ENCODE measurements around the gene FBXW12. TPM values are rescaled to one million over a fixed set of nuclear protein-coding genes. Genes with fewer than 3 reads are reported as not detected.
A peak's percentile ranks its signal among the peaks of the same experiment; 100 is the strongest.

FBXW12 gene
- total and polyA plus RNA-seq, 2 experiments from 2014 or later = not detected

DNA sequence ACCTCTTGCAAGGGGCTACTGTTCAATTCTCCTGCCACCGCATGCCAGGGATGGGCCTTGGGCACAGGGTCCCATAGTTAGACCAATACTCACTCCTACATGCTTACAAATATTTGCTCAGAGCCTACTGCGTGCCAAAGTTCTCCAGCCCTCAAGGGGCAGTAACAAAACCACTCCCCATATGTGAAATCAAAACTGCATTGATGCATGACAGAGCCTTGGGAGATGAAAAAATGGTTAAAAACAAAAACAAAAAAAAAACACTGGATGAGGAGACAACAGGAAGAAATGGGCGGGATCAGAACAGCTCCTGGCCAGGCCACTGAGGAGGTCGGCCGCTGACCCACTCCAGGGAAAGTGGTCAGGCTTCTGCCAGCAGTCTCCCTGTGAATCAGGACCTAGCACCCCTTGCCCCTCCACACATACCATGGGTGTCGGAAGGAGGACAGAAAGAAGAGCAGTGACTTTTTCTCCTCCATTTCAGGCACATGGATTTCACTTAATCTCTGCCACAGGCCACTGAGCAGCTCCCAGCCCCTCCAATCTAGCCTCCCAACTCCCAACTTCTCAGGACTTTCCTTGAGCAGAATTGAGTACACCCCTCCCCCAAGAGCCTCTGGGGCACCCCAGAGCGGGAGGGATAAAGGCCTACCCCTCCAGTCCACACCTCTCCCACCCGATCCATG, 55.1 kb downstream of the FBXW12 start:
- no peaks in the 10 kb centered on the region for H3K27me3 ChIP-seq
- H4K20me1 ChIP-seq (ENCODE audit: insufficient read depth, poor library complexity, severe bottlenecking) = peaks cover 49% of the 10 kb centered on the region
- H3K4me3 ChIP-seq = no peak overlapping the region
- no peaks in the 10 kb centered on the region for H3K9me3 ChIP-seq (ENCODE audit: low read depth)
- no peaks in the 10 kb centered on the region for H3K9me2 ChIP-seq (replicated peaks; ENCODE audit: insufficient read depth)
- DNase-seq (ENCODE audit: low spot score) = no peak
- no peaks in the 10 kb centered on the region for H3K36me3 ChIP-seq (replicated peaks; ENCODE audit: insufficient read depth, low read depth)
- H3K27ac ChIP-seq = peak overlapping the region; percentile 96
- H3K4me2 ChIP-seq = peak overlapping the region; percentile 97
- H2AFZ ChIP-seq = no peak overlapping the region
- TF ChIP-seq, protein P1, sequence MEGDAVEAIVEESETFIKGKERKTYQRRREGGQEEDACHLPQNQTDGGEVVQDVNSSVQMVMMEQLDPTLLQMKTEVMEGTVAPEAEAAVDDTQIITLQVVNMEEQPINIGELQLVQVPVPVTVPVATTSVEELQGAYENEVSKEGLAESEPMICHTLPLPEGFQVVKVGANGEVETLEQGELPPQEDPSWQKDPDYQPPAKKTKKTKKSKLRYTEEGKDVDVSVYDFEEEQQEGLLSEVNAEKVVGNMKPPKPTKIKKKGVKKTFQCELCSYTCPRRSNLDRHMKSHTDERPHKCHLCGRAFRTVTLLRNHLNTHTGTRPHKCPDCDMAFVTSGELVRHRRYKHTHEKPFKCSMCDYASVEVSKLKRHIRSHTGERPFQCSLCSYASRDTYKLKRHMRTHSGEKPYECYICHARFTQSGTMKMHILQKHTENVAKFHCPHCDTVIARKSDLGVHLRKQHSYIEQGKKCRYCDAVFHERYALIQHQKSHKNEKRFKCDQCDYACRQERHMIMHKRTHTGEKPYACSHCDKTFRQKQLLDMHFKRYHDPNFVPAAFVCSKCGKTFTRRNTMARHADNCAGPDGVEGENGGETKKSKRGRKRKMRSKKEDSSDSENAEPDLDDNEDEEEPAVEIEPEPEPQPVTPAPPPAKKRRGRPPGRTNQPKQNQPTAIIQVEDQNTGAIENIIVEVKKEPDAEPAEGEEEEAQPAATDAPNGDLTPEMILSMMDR (IDR thresholded peaks at IDR 0.05; ENCODE audit: poor library complexity) = no peak
- TF ChIP-seq EZH2phosphoT487 (IDR thresholded peaks at IDR 0.05; ENCODE audit: low read depth, severe bottlenecking, unreplicated experiment) (no peak), EZH2 (IDR thresholded peaks at IDR 0.05; ENCODE audit: borderline replicate concordance) (no peak)
- H3K79me2 ChIP-seq = peaks cover 87% of the 10 kb centered on the region
- H3K4me1 ChIP-seq (ENCODE audit: insufficient read depth) = peaks cover 55% of the 10 kb centered on the region
- WGBS (ENCODE audit: low lambda C conversion rate, missing lambda C conversion rate) = 75% methylated on average over 7 of the region's 8 CpGs

DNA sequence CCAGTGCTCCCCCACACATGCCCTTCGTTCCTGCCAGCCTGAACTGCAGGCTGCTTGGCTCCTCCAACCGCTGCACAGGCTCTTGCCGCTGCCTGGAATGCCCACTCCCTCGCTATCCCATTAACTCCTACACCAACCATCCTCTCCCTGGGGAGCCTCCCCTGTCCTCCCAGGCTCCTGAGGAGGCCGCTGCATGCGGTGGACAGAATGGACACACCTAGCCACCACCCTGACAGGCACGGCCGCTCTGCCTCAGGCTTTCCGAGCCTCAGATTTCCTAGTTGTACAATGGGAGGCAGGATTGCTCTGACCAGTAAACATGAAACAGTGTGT, 55.6 kb downstream of the FBXW12 start:
- no peak overlapping the region for H3K4me3 ChIP-seq
- peaks cover 60% of the 10 kb centered on the region for H3K4me1 ChIP-seq (ENCODE audit: insufficient read depth)
- no peak overlapping the region for H2AFZ ChIP-seq

DNA sequence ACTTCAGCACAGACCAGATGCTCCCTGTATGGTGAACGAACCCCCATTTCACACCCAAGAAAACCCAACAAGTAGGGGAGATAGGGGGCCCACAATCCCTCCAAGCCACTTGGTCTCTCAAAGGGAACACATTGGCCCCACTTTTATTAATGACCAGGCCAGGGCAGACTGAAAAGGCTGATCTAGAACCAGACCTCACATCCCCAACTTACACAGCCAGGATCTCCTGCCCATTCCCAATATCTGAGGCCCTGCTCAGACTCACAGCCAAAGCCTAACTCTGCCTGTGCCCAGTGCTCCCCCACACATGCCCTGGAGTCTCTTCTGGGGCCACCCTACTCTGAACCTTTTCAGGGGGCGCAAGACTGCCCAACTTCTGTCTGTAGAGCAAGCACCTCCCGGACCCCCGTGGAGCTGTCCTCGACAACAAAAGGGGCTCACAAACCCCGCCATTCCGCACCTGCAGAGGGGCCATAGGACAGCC, 56.1 kb downstream of the FBXW12 start:
- no peak for DNase-seq (ENCODE audit: low spot score)
- Histone ChIP-seq H3K9me2 (replicated peaks; ENCODE audit: insufficient read depth) (no peaks in the 10 kb centered on the region), H3K27ac (peak overlapping the region; percentile 96), H3K36me3 (replicated peaks; ENCODE audit: insufficient read depth, low read depth) (no peaks in the 10 kb centered on the region), H3K27me3 (no peaks in the 10 kb centered on the region), H2AFZ (no peak overlapping the region), H3K9me3 (ENCODE audit: low read depth) (no peaks in the 10 kb centered on the region), H3K79me2 (peaks cover 87% of the 10 kb centered on the region), H4K20me1 (ENCODE audit: insufficient read depth, poor library complexity, severe bottlenecking) (peaks cover 42% of the 10 kb centered on the region), H3K4me1 (ENCODE audit: insufficient read depth) (peaks cover 65% of the 10 kb centered on the region), H3K4me2 (peak overlapping the region; percentile 97), H3K4me3 (peak overlapping the region; percentile 96)
- 28% methylated on average over 7 of the region's 7 CpGs for WGBS (ENCODE audit: low lambda C conversion rate, missing lambda C conversion rate)
- no peak for TF ChIP-seq EZH2phosphoT487 (IDR thresholded peaks at IDR 0.05; ENCODE audit: low read depth, severe bottlenecking, unreplicated experiment)
- no peak for TF ChIP-seq EZH2 (IDR thresholded peaks at IDR 0.05; ENCODE audit: borderline replicate concordance)
- TF ChIP-seq, protein P1 (IDR thresholded peaks at IDR 0.05; ENCODE audit: poor library complexity) = no peak

More for the DNA sequence above, 55.6 kb downstream of the FBXW12 start:
- Histone ChIP-seq H3K36me3 (replicated peaks; ENCODE audit: insufficient read depth, low read depth) (no peaks in the 10 kb centered on the region), H3K27ac (peak overlapping the region; percentile 96), H3K4me2 (peak overlapping the region; percentile 97), H3K27me3 (no peaks in the 10 kb centered on the region), H3K9me3 (ENCODE audit: low read depth) (no peaks in the 10 kb centered on the region), H4K20me1 (ENCODE audit: insufficient read depth, poor library complexity, severe bottlenecking) (peaks cover 48% of the 10 kb centered on the region), H3K79me2 (peaks cover 87% of the 10 kb centered on the region), H3K9me2 (replicated peaks; ENCODE audit: insufficient read depth) (no peaks in the 10 kb centered on the region)
- WGBS (ENCODE audit: low lambda C conversion rate, missing lambda C conversion rate) = 76% methylated on average over 9 of the region's 9 CpGs
- no peak for DNase-seq (ENCODE audit: low spot score)
- TF ChIP-seq, protein P1 (IDR thresholded peaks at IDR 0.05; ENCODE audit: poor library complexity) = no peak
- no peak for TF ChIP-seq EZH2 (IDR thresholded peaks at IDR 0.05; ENCODE audit: borderline replicate concordance)
- no peak for TF ChIP-seq EZH2phosphoT487 (IDR thresholded peaks at IDR 0.05; ENCODE audit: low read depth, severe bottlenecking, unreplicated experiment)
